Measurements from ENCODE around the gene GPR152. TPM values are rescaled to one million over a fixed set of nuclear protein-coding genes. Genes with fewer than 3 reads are reported as not detected.

The GPR152 gene
- total RNA-seq, 1 donor from 2014 or later = not detected

- Mint-ChIP-seq H3K9me3 (no peaks in the 10 kb centered on the region), H3K27me3 (peaks cover 58% of the 10 kb centered on the region), H3K4me1 (ENCODE audit: unreplicated experiment) (peaks cover 13% of the 10 kb centered on the region), H3K36me3 (no peaks in the 10 kb centered on the region), H3K4me3 (no peak overlapping the region), H3K27ac (no peak overlapping the region)
- TF ChIP-seq, protein P1, sequence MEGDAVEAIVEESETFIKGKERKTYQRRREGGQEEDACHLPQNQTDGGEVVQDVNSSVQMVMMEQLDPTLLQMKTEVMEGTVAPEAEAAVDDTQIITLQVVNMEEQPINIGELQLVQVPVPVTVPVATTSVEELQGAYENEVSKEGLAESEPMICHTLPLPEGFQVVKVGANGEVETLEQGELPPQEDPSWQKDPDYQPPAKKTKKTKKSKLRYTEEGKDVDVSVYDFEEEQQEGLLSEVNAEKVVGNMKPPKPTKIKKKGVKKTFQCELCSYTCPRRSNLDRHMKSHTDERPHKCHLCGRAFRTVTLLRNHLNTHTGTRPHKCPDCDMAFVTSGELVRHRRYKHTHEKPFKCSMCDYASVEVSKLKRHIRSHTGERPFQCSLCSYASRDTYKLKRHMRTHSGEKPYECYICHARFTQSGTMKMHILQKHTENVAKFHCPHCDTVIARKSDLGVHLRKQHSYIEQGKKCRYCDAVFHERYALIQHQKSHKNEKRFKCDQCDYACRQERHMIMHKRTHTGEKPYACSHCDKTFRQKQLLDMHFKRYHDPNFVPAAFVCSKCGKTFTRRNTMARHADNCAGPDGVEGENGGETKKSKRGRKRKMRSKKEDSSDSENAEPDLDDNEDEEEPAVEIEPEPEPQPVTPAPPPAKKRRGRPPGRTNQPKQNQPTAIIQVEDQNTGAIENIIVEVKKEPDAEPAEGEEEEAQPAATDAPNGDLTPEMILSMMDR (conservative IDR thresholded peaks at IDR 0.05) = no peak
- DNase-seq (ENCODE audit: extremely low spot score, unreplicated experiment) = no peak
These were observed 39.9 kb downstream of the GPR152 start for GRCh38 chr11:67412495-67413179.

- H3K4me1 Mint-ChIP-seq (ENCODE audit: unreplicated experiment) = peaks cover 18% of the 10 kb centered on the region
- no peak for DNase-seq (ENCODE audit: extremely low spot score, unreplicated experiment)
These were observed 40.8 kb downstream of the GPR152 start for GRCh38 chr11:67411785-67412152.

DNA sequence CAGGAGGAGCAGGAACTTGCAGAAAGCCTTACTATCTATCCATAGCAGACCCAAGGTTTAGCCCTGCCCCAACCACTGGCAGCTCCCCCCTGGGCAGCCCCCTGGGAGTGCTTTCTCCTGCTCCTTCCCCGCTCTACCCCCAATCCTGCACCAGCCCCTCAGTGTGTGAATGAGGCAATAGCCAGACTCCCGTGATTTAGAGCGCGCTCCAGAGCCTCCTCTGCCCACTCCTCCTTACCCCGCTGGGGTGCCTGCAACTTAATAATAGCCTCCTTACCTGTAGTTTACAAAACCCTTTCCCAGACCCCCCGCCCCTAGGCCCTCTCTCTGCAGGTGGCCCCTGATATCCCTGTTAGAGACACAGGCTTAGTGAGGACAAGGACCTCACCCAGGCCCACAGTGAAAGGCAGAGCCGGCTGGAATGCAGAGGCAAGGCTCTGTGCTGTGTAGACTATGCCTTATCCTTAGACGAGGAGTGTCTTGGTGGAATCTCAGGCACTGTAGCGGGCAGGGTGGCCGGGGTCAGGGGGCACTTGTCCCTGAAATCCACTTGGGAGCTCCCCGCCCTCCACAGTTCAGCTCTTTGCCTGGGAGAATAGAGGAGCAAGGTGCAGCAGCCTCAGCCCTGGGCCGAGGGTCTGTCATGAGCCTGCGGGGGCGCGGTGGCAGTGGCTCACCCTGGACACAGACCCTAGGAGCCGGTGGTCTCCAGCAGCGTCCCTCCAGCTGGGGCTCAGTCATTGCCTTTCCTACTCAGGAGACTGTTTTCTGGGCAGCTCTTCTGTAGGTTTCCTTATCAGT is 41.3 kb downstream of the GPR152 start:
- no peaks in the 10 kb centered on the region for H3K36me3 Mint-ChIP-seq
- H3K27ac Mint-ChIP-seq = no peak overlapping the region
- peaks cover 51% of the 10 kb centered on the region for H3K27me3 Mint-ChIP-seq
- TF ChIP-seq, protein P1 (conservative IDR thresholded peaks at IDR 0.05) = no peak
- peaks cover 12% of the 10 kb centered on the region for H3K4me1 Mint-ChIP-seq (ENCODE audit: unreplicated experiment)
- no peak overlapping the region for H3K4me3 Mint-ChIP-seq
- DNase-seq (ENCODE audit: extremely low spot score, unreplicated experiment) = no peak
- H3K9me3 Mint-ChIP-seq = no peaks in the 10 kb centered on the region

More at GRCh38 chr11:67411785-67412152, 40.8 kb downstream of the GPR152 start:
- Mint-ChIP-seq H3K36me3 (no peaks in the 10 kb centered on the region), H3K9me3 (no peaks in the 10 kb centered on the region), H3K27me3 (peaks cover 57% of the 10 kb centered on the region), H3K4me3 (no peak overlapping the region), H3K27ac (no peak overlapping the region)
- TF ChIP-seq, protein P1 (conservative IDR thresholded peaks at IDR 0.05) = no peak

- TF ChIP-seq, protein P1 (conservative IDR thresholded peaks at IDR 0.05) = no peak
- Mint-ChIP-seq H3K4me3 (no peak overlapping the region), H3K4me1 (ENCODE audit: unreplicated experiment) (peaks cover 11% of the 10 kb centered on the region), H3K27me3 (peaks cover 47% of the 10 kb centered on the region), H3K9me3 (no peaks in the 10 kb centered on the region), H3K27ac (no peak overlapping the region), H3K36me3 (no peaks in the 10 kb centered on the region)
- no peak for DNase-seq (ENCODE audit: extremely low spot score, unreplicated experiment)
These were observed 42.1 kb downstream of the GPR152 start for GRCh38 chr11:67410369-67410831.

DNA sequence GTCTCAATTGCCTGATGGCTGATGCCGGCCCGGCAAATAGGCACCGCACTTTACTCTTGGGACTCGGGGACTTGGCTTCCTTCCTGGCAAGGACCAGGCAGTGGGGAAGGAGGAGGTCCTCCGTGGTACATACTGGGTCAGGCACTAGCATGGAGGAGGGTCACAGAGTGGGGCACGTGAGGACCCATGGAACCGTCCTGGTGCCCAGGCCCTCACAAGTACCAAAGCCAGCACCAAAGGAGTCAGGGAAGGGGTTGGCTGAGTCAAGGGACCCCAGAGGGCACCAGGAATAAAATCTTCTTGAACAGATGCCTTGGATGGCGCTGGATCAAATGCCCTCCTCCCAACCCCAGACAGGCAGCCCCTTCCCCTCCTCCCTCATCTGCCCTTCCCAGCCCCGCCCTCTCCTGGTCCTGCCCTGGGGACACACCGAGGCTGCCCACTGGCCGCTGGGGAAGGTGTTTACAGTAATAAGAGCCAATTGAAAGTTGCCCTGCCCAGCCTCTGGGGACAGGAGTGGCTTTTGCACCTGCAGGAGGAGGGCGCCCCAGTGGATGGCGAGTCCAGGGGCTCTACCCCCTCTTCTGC is 42.7 kb downstream of the GPR152 start:
- Mint-ChIP-seq H3K4me3 (no peak overlapping the region), H3K4me1 (ENCODE audit: unreplicated experiment) (peaks cover 11% of the 10 kb centered on the region)
- TF ChIP-seq, protein P1 (conservative IDR thresholded peaks at IDR 0.05) = no peak

More for the DNA sequence above, 42.7 kb downstream of the GPR152 start:
- H3K27ac Mint-ChIP-seq = no peak overlapping the region
- DNase-seq (ENCODE audit: extremely low spot score, unreplicated experiment) = no peak
- no peaks in the 10 kb centered on the region for H3K36me3 Mint-ChIP-seq
- H3K9me3 Mint-ChIP-seq = no peaks in the 10 kb centered on the region
- H3K27me3 Mint-ChIP-seq = peaks cover 43% of the 10 kb centered on the region

All from type B pancreatic cell (in vitro differentiated cells).